GM19035 (cell line): ENCODE measurements around the gene ZNF595.
"Not testable (repeated sequence)": the region's sequence is repeated elsewhere in the genome, so short reads cannot be mapped to it uniquely, and the experiment has no call there.

Experiments
- ATAC-seq: cut with Tn5 transposase; IDR thresholded peaks from one replicate; pipeline ENCODE4 v1.9.1; 2021; ENCODE audit not compliant: unreplicated experiment

The ZNF595 gene

GRCh38 chr4:52804-53479, at the start of gene ZNF595:
Gene ZNF595 (plus strand): TSS chr4:53321. CDS start chr4:53489, 168 bp downstream.
- ATAC-seq: peak; percentile 79

- ATAC-seq: not testable (repeated sequence)
Observed at GRCh38 chr4:9937-10870, 42.9 kb upstream of the ZNF595 start.

DNA sequence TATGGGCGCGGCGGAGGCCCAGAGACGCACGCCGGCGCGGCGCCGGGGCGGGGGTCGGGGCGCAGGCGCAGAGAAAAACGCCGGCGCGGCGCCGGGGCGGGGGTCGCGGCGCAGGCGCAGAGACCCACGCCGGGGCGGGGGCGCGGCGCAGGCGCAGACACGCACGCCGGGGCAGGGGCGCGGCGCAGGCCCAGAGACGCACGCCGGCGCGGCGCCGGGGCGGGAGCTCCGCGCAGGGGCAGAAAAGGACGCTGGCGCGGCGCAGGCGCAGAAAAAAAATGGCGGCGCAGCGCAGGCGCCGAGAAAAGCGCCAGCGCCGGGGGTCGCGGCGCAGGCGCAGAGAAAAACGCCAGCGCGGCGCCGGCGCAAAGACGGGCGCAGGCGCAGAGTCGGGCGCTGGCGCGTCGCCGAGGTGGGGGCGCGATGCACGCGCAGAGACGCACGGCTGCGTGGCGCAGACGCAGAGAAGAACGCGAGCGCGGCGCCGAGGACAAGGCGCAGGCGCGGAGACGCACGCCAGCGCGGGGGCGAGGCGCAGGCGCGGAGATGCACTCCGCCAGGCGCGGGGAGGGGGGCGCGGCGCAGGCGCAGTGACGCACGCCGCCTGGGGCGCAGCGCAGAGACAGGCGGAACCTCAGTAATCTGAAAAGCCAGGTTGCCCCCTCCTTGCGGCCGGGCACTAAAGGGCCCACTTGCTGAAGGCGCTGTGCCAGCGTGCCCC, 41.9 kb upstream of the ZNF595 start:
- not testable (repeated sequence) for ATAC-seq

GRCh38 chr4:11816-12417, 41.2 kb upstream of the ZNF595 start:
- ATAC-seq: not testable (repeated sequence)

DNA sequence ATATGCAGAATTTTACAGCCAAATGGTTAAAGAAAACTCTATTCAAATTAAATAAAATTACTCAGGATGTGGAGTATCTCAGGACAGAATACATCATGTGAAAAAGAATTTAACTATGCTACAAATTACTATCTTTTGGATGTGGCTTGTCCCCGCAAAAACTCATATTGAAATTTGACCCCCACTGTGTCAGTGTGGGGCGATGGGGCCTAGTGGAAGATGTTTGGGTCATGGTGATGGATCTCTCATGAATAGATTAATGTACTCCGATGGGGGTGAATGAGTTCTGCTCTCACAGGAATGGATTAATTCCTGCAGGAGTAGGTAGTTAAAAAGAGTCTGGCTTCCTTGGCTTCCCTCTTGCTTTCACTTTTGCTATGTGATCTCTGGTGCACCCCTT, 35.0 kb upstream of the ZNF595 start:
- ATAC-seq: not testable (repeated sequence)

DNA sequence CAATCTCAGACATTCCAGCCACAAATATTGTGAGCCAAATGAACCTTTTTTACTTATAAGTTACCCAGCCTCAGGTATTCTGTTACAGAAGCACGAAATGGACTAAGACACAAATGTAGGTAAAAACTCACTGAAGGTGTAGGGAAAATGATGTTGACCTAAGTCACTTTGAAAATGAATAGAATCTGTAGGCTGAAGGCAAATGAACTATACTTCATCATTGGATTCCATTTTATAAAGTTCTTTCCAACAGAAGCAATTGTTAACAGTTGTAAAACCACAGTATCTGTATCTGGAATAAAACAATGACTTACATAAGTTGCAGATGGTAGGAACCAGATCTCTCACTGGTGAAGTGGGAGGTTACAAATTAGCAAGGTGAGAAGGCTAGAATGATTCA, 34.5 kb upstream of the ZNF595 start:
- not testable (repeated sequence) for ATAC-seq

GRCh38 chr4:22882-23281, 30.2 kb upstream of the ZNF595 start:
- ATAC-seq: not testable (repeated sequence)

DNA sequence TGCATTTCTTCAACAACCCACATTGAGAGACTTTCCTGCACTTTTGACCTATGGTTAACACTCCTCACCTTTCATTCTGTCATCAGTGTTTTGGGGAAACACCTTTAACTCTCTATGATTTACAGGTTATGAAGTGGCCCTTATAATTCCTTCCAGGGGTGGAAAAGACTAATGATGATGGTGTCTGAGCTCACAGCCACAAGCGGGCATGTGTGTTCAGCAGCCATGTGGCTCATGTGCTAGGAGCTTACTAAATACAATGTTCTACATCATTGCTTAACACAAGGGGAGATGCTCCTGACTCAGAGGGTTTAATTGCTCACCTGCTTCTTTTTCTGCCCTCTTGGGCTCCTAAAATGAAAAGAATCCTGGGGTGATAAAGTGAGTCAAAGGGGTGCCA, 28.8 kb upstream of the ZNF595 start:
- ATAC-seq: not testable (repeated sequence)

GRCh38 chr4:27501-27900, 25.6 kb upstream of the ZNF595 start:
- ATAC-seq: not testable (repeated sequence)

DNA sequence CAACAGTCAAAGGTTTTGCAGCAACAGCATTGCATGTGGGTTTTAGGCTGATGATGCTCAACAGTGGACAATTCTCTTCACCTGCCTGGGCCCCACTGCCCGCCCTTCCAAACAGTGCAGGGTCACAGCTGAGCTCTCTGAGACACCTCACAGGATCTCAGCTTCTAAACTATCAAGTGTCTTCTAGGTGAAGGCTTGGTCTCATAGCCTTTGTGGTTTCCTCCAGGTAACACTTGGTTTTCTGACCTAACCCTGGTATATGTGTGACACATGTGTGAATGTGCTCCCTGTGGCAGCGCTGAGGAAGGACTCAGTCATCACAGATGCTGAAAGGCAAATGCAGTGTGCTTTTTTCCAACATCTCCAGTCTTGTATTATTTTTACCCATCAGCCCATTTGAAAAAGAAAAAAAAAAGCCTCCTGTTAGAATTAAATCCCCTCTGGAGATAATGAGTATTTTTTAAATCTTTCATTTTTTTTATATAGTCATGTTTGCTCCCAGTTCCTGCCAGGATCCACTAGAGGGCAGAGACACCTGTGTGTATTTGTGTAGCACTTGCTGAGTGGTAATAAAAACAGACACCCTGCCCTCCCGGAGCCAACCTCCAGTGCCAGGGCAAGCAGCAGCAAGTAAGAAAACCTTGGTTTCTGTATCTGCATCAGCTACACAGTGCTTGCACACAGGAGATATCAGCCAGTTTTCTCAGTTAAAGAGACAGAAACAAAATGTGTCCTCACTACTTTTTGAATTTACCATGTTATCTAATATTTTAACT, 24.2 kb upstream of the ZNF595 start:
- not testable (repeated sequence) for ATAC-seq

DNA sequence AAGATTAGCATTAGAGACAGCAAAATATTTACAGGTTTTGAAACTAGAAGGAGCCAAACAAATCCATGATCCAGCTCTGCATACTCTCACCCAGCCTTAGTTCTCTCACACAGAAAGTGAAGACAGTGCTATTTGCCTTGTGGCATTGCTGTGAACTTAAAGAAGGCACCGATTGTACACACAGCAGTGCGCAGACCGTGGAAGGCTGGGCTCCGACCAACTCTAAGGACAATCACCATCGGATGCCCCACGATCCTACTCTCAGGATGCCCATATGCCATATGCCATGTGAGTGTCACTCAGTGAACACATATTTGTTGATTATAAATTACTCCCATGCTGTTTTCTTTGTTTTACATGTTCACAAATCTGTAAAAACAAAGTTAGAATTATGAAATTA, 19.8 kb upstream of the ZNF595 start:
- ATAC-seq: not testable (repeated sequence)

- ATAC-seq: not testable (repeated sequence)
Observed at GRCh38 chr4:36559-37415, 16.3 kb upstream of the ZNF595 start.

DNA sequence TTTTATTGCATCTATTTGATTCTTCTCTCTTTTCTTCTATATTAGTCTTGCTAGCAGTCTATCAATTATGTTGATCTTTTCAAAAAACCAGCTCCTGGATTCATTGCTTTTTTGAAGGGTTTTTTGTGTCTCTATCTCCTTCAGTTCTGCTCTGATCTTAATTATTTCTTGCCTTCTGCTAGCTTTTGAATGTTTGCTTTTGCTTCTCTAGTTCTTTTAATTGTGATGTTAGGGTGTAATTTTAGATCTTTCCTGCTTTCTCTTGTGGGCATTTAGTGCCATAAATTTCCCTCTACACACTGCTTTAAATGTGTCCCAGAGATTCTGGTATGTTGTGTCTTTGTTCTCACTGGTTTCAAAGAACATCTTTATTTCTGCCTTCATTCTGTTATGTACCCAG, 14.9 kb upstream of the ZNF595 start:
- not testable (repeated sequence) for ATAC-seq

DNA sequence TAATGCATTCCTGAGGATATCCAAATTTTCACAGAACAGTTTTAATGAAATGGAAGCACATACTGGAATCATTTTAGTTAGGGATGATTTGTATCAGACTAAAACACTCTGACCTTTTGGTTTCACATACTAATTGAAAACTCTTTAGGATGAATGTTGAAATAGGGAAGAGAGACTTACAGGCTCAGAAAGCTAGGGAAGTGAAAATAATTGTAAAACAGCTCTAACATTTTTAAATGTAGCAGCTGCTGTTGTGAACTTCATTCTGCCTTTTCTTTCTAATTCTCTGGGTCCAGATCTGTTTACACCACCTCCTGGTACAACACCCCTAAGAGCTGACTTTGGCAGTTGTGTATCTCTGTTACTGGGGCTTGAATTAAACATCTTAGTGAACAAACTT, 9.7 kb upstream of the ZNF595 start:
- not testable (repeated sequence) for ATAC-seq

GRCh38 chr4:51253-51652, 1.9 kb upstream of the ZNF595 start:
- not testable (repeated sequence) for ATAC-seq

DNA sequence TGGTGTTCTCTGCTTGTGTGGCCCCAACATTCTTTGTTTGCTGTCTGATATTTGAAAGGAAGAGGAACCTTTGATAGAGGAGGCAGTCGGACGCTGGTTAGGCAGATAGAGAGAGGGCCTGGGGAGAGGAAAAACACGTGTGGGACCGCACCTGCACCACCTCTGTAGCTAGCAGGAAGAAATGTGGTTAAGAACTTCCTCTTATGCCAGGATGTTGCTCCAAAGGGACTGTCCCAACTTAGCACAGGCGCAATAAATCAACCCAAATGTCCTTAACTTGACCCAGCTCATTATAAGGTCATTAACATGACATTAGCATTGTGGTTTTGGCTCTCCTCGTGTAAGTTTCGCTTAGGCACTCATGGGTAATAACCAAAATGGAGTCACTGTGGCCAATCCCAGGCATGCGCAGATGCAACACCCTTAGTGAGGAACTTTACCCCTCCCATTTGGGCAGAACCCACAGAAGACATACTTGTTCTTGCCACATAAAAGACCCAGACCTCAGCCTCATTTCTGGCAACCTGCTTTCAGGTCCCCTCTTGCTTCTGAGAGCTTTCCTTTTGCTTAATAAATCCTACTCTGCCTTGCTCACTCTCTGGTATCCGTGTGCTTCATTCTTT, 1.4 kb upstream of the ZNF595 start:
- not testable (repeated sequence) for ATAC-seq

DNA sequence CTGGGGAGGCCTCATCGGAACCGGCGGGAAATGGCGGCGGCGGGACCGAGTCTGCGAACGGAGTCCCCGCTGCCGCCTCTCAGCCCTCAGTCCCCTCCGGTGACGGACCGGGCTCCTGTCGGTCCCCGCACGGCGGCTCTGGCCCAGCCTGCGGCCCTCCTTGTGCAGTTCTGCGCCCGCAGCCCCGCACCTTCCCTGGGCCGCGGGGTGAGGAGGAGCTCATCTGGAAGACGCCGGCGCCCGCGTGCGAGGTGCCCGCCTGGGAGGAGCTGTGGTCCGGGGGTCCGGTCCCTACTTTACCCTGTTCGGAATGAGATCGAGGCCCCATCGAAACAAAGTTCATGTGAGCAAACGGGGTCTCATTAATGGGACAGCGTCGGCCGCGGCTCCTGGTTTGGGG, 400 bp downstream of the ZNF595 start:
- ATAC-seq: not testable (repeated sequence)

- not testable (repeated sequence) for ATAC-seq
Observed at GRCh38 chr4:64733-65132, 11.6 kb downstream of the ZNF595 start.

- ATAC-seq: no peak
Observed at GRCh38 chr4:71830-72229, 18.7 kb downstream of the ZNF595 start.
